Nucleus accumbens (tissue), 56 donors: ENCODE measurements around the gene KATNB1.
A peak's percentile ranks its signal among the peaks of the same experiment; 100 is the strongest.
"Not testable (repeated sequence)": the region's sequence is repeated elsewhere in the genome, so short reads cannot be mapped to it uniquely, and the experiment has no call there.

Experiments
- DNase-seq, 56 donors: peaks; one replicate each; lab custom pipeline; 2025; lab: John Stamatoyannopoulos, UW

Gene KATNB1

GRCh38 chr16:57723170-57723569, 12.4 kb upstream of the KATNB1 start:
- no peak for DNase-seq

GRCh38 chr16:57724531-57724930, 11.0 kb upstream of the KATNB1 start:
- DNase-seq: no peak

- no peak for DNase-seq
These were observed 10.4 kb upstream of the KATNB1 start for GRCh38 chr16:57725151-57725550.

- no peak for DNase-seq
These were observed 10.0 kb upstream of the KATNB1 start for GRCh38 chr16:57725554-57725953.

GRCh38 chr16:57725976-57726375, 9.6 kb upstream of the KATNB1 start:
- no peak for DNase-seq

- no peak for DNase-seq
These were observed 9.1 kb upstream of the KATNB1 start for GRCh38 chr16:57726433-57726947.

- DNase-seq: no peak
These were observed 8.0 kb upstream of the KATNB1 start for GRCh38 chr16:57727610-57728009.

GRCh38 chr16:57728336-57729181, 7.0 kb upstream of the KATNB1 start:
- no peak for DNase-seq

GRCh38 chr16:57729182-57729484, 6.4 kb upstream of the KATNB1 start:
- no peak for DNase-seq

GRCh38 chr16:57729852-57730251, 5.7 kb upstream of the KATNB1 start:
- not testable (repeated sequence) for DNase-seq

- no peak for DNase-seq
These were observed 4.5 kb upstream of the KATNB1 start for GRCh38 chr16:57730771-57731730.

- DNase-seq: no peak
These were observed 3.5 kb upstream of the KATNB1 start for GRCh38 chr16:57732037-57732436.

- DNase-seq: no peak
These were observed 2.9 kb upstream of the KATNB1 start for GRCh38 chr16:57732714-57733113.

GRCh38 chr16:57734308-57734924, 1.2 kb upstream of the KATNB1 start:
- no peak for DNase-seq

- peak; percentile 85 to 100 (median 99) for DNase-seq
These were observed 430 bp upstream of the KATNB1 start for GRCh38 chr16:57734925-57735754.

- DNase-seq: peak in 41 of 56 donors; percentile 5 to 74 (median 38)
These were observed 1.1 kb downstream of the KATNB1 start for GRCh38 chr16:57736419-57737351.

- no peak for DNase-seq
These were observed 3.3 kb downstream of the KATNB1 start for GRCh38 chr16:57738844-57739243.

GRCh38 chr16:57739756-57740422, 4.3 kb downstream of the KATNB1 start:
- DNase-seq: no peak
